Left kidney (tissue), 2 donors: Measurements from ENCODE around the gene GALR3. TPM values are rescaled to one million over a fixed set of nuclear protein-coding genes. Genes with fewer than 3 reads are reported as not detected.

Source experiments
- DNase-seq: peaks from one replicate; pipeline ENCODE4 v3.0.0-alpha.2; 2013
- polyA plus RNA-seq: library from polyadenylated mRNA; unstranded; fragments of 120-200 nt; gene quantifications from one replicate; pipeline ENCODE4 v1.2.1, GENCODE V29; 2013; ENCODE audit not compliant: insufficient read length

The GALR3 gene
- polyA plus RNA-seq, 1 donor = not detected

DNA sequence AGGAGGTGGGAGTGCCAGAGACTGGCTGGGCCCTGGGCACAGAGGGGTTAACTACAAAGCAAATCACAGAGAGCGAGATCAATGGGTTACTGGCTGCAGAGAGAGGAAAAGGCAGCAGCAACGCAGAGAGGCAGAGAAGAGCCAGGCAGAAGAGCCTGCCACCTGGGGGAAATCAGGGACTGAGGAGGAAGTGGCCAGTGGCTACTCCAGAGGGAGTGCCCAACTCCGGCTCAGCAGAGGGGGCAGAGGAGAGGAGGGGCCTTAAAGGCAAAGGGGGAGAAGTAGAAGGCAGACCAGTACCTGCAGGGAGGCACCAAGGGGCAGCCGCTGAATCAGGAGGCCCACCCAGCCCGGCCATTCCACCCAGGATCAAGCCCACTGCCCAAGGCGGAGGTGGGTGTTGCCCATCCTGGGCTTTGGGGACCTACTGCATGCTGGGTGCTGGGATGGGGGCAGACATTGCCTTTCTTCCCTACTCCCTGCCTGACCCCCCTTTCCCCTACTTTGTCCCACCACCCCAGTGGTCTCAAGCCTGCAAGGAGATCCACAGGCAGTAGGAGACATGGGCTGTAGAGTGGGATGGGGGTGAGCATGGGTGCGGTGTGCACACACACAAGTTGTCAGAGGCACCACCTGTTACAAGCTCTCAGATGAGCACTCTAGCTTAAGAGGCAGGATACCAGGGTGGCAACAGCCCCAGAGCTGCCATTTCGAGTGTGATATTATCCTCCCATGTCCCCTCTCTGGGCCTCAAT lies 926 bp upstream of the GALR3 start:
- DNase-seq = no peak

DNA sequence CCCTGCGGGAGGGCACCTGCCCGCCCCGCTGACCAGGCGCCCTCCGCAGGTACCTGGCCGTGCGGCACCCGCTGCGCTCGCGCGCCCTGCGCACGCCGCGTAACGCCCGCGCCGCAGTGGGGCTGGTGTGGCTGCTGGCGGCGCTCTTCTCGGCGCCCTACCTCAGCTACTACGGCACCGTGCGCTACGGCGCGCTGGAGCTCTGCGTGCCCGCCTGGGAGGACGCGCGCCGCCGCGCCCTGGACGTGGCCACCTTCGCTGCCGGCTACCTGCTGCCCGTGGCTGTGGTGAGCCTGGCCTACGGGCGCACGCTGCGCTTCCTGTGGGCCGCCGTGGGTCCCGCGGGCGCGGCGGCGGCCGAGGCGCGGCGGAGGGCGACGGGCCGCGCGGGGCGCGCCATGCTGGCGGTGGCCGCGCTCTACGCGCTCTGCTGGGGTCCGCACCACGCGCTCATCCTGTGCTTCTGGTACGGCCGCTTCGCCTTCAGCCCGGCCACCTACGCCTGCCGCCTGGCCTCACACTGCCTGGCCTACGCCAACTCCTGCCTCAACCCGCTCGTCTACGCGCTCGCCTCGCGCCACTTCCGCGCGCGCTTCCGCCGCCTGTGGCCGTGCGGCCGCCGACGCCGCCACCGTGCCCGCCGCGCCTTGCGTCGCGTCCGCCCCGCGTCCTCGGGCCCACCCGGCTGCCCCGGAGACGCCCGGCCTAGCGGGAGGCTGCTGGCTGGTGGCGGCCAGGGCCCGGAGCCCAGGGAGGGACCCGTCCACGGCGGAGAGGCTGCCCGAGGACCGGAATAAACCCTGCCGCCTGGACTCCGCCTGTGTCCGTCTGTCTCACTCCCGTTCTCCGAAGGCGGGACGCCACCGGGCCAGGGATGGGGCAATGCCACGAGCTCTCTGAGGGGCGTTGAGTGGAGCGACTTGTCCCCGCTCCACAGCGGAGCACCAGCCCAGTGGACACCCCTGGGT lies 1.8 kb downstream of the GALR3 start:
- DNase-seq = peak; percentile 15

DNA sequence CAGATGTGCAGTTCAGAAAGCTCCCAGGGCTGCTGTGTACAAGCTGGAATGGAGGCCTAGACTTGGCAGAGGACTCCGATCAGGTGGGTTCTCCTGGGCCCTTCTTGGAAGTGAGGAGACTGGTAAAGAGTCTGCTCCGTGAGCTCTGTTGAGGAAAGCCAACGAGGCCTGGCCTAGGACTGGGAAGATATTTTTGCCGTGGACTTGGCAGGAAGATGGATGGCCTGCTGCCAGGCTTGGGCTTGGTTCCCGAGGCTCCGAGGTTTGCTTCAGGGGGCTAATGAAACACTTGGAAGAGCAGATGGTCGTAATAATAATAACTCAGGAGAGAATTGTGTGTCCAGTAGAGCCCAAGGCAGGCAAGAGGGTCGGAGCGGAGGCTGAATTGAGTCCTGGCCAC lies 3.9 kb downstream of the GALR3 start:
- DNase-seq = no peak

DNA sequence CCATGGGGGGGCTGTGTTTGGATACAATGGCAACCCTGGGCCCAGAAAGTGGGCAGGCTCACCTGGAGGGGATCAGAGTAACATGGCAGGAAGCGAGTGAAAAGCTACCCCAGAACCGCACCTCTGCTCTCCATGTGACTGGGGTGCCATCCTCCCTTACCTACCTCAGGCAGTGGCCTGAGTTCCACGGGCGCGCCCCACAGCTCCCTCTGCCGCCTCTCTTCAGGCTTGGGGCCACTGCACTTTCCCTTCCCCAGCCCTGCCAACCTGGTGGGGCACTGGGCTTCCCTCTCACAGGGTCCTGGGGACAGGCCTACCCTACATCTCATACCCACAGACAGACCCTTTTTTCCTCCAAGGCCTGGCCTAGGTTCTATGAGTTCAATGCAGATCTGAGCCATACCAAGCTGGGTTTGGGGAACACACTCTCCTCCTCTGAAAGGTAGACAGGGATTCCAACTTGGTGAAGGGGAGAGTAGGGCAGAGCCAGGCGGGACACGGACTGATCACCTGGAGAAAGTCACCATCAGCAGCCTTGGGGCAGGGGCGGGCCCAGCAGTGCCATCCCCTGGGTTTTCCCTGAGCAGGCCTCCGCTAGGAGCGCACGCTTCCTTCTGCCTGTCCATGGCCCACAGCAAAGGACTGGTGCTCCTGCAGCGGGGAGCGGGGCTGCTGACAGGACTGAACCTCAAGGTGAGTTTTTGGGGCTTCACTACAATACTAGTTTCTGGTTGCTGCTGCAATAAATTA lies 7.1 kb downstream of the GALR3 start:
- DNase-seq = no peak

DNA sequence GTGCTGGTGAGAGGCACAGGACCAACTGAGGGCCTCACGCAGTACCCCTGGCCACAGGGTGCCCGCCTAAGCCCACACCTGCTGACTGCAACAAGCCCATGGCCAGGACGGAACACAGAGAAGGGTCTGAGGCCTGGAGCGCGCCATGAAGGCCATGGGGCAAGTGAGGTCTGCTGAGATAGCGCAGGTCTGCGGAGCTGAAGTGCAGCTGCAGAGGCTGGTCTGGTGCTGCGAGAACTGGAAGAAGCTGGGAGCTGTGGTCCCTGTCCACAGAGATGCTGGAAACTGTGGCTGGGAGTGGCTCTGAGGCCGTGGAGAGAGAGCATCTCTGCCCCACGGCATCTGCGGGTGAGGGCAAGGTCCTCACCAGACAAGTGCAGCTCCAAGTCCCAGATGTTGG lies 8.3 kb downstream of the GALR3 start:
- no peak for DNase-seq

DNA sequence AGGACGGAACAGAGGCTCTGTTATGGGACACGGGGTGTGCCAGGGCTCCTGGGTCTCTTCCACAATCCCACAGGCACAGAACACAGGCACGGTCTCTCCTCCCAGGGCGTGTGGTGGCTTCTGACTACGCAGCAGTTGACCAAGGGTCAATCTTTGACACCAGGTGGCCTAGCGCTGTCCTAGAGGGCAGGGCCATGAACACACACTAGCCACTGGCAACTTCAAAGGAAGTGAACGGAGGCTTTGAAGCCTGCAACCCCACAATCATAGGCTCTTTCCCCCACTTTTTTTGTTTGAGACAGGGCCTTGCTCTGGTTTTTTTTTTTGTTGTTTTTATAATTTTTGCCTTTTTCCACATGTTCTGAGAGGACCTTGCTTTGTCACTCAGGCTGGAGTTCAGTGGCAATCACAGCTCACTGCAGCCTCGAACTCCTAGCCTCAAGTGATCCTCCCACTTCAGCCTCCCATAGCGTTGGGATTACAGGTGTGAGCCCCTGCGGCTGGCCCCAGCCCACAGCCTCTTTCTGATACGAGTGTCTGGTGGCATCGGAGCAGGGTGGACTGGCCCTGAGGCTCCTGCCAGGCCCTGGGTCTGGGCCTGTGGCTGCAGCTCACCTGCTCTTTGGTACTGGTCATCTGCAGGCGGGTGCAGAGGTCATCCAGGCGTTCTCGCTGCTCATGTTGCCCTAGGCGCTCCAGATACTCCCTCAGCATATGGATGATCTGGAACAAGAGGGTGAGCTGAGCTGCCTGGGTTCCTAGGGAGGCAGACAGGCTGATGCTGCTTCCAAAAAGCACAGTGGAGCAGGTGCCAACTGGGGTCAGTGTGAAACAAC lies 9.1 kb downstream of the GALR3 start:
- DNase-seq = no peak

DNA sequence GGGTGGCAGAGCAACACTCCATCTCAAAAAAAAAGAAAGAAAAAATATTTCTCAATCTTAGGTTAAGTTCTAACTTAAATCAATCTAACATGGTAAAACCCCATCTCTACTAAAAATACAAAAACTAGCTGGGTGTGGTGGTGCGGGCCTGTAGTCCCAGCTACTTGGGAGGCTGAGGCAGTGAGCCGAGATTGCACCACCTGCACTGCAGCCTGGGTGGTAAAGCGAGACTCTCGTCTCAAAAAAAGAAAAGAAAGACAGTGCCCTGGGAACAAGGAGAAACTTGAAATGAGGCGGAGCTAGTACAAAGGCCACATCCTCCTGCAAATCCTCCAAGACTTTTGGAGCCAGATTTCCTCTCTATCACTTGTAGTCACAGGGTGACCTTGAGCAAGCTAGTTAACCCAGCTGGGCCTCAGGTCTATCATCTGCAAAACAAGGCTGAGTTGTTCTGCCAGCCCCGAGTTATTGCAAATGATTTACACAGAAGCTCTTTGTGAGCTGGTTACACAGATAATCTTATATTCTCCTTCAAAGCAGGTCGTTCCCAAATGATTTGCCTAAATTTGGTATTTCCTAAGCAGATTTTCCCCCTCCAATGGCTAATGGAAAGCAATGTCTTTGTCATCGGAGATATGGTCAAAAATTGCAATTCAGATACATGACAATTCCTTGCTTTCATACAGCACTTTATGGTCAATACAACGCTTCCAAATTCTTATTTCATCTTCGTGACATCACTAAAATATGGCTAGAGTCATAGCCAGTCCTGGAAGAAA lies 19.0 kb downstream of the GALR3 start:
- no peak for DNase-seq

DNA sequence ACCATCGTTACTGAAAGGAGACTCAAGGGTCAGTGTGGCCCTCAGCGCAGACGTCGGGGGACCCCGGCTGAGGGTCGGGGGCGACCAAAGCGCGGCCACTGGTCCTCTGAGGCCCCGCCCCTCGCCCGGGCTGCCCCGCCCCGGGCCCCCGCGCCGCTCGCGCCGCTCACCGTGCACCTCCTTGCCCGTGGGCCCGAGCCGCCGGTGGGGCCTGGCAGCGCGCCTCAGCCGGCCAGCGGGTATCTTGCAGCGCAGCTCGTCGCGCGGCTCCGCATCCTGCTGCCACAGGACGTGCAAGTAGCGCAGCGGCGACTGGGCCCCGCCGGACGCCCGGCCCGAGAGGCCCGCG lies 20.5 kb downstream of the GALR3 start:
- no peak for DNase-seq

DNA sequence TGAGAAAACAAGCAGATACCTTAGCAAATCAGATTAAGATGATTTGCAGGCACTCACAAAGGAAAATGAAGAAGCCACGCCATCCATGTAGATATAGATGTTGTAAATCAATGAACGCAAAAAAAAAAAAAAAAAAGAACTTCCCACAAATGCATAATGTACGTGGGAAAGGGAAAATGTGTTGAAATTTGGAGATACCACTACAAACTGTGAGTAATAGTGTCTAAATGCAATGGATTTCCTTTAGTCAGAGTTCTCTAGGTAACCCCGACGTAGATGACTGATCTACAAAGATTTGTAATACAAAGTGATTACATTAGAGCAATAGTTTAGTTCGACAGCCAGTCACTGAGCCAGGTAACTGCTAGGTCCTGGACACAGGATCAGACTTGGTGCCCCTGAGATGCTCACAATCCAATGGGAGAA lies 21.7 kb downstream of the GALR3 start:
- DNase-seq = no peak

DNA sequence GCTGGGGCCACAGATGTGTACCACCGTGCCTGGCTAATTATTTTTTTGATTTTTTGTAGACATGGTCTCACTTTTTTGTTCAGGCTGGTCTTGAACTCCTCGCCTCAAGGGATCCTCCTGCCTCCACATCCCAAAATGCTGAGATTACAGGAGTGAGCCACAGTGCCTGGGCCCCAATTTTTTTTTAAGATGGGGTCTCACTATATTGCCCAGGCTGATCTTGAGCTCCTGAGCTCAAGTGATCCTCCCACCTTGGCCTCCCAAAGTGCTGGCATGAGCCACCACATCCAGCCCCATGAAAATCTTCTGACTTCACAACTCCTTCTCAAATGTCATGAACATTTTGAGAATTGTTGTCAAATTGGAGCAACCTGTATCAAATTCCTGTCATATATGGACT lies 23.3 kb downstream of the GALR3 start:
- DNase-seq = no peak

DNA sequence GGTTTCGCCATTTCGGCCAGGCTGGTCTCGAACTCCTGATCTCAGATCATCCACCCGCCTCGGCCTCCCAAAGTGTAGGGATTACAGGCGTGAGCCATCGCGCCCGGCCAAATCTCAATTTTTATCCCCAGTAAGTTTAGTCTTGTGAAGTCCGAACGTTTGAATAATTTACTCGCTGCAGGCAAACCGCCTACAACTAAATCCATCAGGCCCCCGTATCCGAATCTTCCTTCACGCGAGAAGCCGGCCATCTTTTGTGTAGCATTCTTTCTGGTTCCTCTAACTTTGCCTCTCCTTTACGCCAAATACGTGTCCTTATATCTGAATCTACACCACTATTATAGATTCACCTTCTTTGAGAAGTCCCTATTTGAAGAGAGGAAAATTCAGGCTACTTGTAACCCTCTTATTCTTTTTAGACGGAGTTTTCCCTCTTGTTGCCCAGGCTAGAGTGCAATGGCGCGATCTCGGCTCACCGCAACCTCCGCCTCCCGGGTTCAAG lies 25.5 kb downstream of the GALR3 start:
- no peak for DNase-seq

DNA sequence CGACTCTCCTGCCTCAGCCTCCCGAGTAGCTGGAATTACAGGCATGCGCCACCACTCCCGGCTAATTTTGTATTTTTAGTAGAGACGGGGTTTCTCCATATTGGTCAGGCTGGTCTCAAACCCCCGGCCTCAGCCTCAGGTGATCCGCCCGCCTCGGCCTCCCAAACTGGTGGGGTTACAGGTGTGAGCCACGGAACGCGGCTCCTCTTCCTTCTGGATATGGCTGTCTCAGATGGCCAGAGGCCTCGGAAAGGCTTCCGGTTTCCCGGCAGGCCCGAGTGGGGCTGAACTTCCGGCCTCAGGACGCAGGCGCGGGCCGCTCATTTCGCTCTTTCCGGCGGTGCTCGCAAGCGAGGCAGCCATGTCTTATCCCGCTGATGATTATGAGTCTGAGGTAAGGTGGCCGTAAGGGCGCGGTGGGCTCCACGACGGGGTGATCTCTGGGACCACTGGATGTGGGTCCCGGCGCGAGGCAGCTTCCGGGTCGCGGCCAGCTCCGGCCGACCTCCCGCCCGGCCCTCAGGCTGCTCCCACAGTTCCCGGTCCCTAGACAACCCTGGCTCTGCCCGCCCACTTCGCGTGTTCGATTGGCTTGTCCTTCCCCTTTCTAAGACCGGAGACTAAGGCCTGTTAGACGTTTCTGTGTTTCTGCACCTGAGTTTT lies 26.0 kb downstream of the GALR3 start, which contains the start of gene EIF3L:
Gene EIF3L, plus strand, starts transcription at position 331 of the 663 bp plus-strand sequence. Its CDS starts 31 bp downstream, at position 362.
- peak; percentile 88 for DNase-seq

DNA sequence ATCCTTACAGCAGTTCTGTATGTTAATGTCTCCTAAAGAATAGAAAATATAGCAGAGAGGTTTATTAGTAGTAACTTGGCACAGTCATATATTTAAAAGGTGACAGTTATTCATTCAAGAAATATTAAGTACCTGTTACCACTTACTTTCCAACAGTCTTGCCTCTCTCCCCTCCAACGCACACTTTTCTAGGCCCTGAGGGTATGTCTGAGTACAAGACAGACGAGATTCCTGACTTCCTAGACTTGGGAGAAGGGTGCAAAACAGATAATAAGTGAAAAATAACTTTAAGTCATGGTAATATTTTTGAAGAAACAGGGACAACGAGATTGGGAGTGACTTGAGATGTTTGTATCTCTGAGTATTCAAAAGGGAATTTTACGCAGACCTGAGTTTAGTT lies 27.6 kb downstream of the GALR3 start:
- DNase-seq = no peak

DNA sequence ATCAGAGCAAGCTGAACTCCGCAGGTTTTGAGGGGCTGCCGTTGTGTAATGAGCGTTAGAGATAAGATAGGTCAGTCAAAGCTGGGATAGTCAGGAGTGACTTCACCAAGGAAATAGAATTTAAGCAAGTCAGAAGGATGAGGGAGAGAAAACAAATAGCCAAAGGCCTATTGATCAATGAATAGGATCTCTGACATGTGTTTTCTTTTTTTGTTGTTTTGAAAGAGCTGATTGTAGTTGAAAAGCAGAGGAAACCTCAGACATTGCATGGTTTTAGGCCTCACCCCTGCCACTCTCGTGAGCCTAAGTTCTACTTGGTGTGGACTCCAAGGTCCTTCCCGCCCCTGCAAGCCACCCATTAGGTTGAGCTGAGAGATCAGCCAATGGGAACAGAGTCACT lies 29.2 kb downstream of the GALR3 start:
- no peak for DNase-seq

DNA sequence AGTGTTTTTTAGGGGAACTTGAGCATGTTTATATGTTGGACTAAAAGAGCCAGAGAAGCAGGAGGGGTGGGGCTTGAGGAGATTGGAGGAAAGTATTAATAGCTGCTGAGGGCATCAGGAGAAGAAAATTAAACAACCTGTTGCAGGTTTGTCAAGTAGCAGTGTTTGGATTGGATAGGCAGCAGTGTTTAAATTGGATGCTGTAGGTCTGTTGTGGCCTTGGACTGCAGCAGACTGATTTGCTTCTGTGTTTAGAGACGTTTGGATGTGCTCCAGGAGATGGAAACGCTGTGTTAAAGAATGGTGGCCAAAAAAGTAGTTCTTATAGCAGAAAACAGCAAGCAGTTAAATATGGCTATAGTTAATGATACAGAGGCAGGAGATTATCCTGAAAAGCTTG lies 31.8 kb downstream of the GALR3 start:
- DNase-seq = no peak

DNA sequence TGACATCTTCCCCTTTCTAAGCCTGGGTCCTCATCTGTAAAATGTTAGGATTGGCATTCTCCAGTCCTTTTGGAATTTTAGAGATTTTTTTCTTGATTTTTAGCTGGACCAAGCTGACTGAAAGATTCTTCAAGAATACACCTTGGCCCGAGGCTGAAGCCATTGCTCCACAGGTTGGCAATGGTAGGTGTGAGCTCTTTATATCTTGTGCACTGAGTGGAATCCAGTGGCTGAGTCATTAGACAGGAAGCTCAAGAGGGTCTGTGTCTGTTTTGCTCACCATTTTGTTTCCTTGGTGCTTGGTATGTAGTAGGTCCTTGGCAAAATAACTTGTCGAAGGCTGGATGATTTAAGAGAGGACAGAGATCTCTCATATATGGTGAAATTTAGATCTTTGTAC lies 32.3 kb downstream of the GALR3 start:
- DNase-seq = no peak

DNA sequence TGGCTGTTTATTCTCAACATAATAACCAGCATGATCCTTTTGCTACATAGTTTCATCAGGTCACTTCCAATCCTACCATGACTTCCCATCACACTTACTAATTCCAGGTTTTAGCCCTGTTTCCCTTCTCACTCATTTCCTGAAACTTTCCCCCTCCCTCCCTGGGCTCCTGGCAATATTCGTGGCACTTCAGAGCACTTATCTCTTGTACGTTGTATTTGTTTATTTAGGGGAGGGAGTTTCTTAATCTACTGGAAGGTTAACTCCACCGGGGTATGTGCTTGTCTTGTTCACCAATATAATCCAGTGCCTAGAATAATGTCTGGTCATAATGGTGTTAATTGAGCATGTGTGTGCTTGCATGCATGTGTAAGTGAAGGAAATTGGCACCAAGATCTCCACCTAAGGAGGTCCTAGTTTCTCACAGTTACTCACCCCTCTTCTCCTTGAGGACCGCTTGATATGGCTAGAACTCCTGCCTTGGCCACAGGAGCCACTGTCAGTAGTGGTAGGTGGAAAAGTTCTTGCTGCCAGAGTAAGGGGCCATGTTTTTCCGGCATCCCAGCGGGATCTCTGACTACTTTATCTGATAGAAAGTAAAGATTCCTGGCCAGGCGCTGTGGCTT lies 37.7 kb downstream of the GALR3 start:
- DNase-seq = no peak

DNA sequence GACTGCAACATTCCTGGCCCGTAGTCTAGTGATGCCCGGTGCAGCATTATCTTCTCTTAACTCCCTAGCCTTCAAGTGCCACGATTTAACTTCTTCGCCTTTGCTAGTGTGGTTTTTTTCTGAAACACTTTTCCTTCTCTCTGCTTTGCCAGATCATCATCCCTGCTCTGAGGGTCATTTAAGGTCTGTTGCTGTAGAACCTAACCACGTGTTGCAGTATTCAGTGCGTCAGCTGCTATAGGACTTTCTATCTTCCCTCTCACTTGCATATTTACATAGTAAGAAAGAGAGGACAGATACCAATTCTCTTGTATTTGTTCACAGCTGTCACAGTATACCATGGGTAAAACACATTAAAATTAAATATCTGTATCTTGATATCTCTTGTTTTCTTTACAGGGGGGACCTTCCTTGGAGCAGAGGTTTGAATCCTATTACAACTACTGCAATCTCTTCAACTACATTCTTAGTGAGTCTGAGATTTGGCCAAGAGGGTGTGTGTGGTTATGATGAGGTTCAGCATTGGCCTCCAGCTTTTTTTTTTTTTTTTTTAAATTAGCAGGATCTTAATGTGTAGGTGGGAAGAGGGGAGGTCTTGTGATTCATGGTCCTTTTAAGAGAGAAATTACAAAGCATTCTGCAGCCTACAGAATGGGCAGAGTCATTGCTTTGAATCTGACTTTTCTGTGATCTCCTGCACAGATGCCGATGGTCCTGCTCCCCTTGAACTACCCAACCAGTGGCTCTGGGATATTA lies 39.6 kb downstream of the GALR3 start:
- no peak for DNase-seq

DNA sequence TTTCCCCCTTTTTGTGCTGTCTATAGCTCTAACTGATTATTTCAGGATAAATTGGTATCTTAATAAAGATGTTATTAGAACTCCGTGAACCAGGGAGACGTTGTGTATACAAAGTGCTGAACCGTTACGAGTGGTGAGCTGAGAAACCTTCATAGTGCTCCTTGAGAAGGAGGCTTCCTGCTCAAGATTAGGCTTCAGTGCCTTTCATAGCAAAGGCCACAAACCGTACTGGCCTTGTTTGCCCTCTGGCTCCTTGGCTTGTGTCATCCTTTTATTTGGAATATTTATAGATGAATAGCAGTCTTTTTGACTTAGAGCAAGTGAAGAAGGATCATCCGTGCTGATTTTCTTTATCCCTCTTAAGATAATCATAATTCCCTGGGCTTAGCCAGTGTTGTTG lies 42.3 kb downstream of the GALR3 start:
- DNase-seq = no peak
